ENCODE data around the gene LAMA2. TPM values are rescaled to one million over a fixed set of nuclear protein-coding genes. Genes with fewer than 3 reads are reported as not detected.

The LAMA2 gene
- total and polyA plus RNA-seq, 4 donors: 23.9 to 172 (median 78.5) TPM

GRCh38 chr6:129217701-129218100 lies 334.8 kb downstream of the LAMA2 start:
- H3K4me3 ChIP-seq (ENCODE audit: low read depth, low read length): no peak overlapping the region
- no peaks in the 10 kb centered on the region for H3K36me3 ChIP-seq (ENCODE audit: control insufficient read depth, insufficient read depth, low read length)
- H3K27me3 ChIP-seq (ENCODE audit: control insufficient read depth, insufficient read depth, low read length): no peaks in the 10 kb centered on the region
- H3K9me3 ChIP-seq (ENCODE audit: control insufficient read depth, insufficient read depth, low read length): no peaks in the 10 kb centered on the region
- H3K4me1 ChIP-seq (ENCODE audit: control insufficient read depth, insufficient read depth, low read length): no peaks in the 10 kb centered on the region
- DNase-seq (ENCODE audit: low read depth in 4 of 6, low spot score in 6 of 6): no peak
- no peak overlapping the region for H3K27ac ChIP-seq (ENCODE audit: low read depth, low read length)

DNA sequence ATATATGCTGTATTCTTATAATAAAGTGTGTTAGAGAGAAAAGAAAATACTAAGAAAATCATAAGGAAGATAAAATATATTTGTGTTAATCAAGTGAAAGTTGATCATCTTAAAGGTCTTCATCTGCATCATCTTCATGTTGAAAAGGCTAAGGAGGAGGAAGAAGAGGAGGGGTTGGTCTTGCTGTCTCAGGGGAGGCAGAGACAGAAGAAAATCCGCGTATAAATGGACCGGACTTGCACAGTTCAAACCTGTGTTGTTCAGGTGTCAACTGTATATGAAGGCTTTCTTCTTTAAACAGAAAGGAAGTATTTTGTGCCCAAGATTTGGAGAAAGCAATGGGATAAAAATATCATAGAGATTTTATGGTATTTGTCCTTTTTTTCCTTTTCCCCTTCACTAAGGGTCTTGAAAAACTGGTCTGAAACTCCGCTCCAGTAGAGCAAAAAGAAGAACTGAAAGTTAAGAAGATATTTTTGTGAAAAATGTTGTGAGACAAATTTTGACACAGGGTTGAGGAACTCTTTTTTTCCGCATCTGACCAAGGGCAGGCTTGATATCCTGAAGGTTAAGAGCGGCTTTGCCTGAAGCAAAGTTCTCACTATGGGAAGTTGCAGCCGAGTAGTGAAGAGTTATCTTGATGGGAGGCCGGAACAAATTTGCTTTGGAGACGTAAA lies 350.7 kb downstream of the LAMA2 start:
- H3K36me3 ChIP-seq (ENCODE audit: control insufficient read depth, insufficient read depth, low read length): no peaks in the 10 kb centered on the region
- H3K27me3 ChIP-seq (ENCODE audit: control insufficient read depth, insufficient read depth, low read length): no peaks in the 10 kb centered on the region
- H3K27ac ChIP-seq (ENCODE audit: low read depth, low read length): no peak overlapping the region
- WGBS (ENCODE audit: insufficient coverage): 80% methylated on average over 5 of the region's 9 CpGs
- no peak overlapping the region for H3K4me3 ChIP-seq (ENCODE audit: low read depth, low read length)
- peaks cover 3% of the 10 kb centered on the region for H3K9me3 ChIP-seq (ENCODE audit: control insufficient read depth, insufficient read depth, low read length)
- no peaks in the 10 kb centered on the region for H3K4me1 ChIP-seq (ENCODE audit: control insufficient read depth, insufficient read depth, low read length)
- no peak for DNase-seq (ENCODE audit: low read depth in 4 of 6, low spot score in 6 of 6)

DNA sequence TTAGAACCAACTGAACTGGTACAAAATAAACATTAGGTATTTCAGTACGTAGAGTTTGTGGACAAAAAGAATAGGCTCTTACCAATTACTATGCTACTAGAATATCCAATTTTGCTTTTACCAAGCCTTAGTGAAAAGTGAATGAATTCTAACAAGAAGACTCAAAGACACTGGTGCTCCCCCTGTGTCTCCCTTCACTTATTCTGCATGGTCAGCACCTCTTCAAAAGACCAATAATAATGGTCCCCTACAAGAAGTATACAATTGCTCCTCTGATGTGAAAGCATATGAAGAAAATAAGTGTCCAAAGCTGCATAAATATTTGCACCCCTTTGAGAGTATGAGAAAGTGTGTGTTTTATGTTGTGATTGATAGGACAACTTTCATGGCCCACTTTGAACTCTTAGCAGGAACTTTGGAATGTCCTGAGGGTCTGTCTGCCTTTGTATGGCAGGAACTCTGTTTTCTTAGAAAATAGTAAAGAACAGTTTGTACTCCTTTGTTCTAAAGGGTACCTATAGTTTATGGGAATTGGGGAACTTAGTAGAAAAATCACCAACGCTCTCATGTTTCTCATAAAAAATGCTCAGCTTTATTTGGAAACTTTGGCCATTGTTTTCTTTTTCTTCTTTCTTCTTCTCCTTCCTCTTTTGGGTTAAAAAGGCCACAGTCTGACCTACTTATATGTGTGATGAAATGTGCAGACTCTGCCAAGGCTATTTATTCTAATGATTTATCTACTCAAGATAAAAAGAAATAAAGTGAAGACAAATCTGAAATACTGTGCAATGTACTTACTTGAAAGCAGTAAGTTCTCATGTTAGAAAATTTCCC lies 352.4 kb downstream of the LAMA2 start:
- WGBS (ENCODE audit: insufficient coverage): no CpG with 5 or more reads among the region's 2 CpGs
- no peaks in the 10 kb centered on the region for H3K4me1 ChIP-seq (ENCODE audit: control insufficient read depth, insufficient read depth, low read length)
- H3K4me3 ChIP-seq (ENCODE audit: low read depth, low read length): no peak overlapping the region
- no peaks in the 10 kb centered on the region for H3K36me3 ChIP-seq (ENCODE audit: control insufficient read depth, insufficient read depth, low read length)
- no peaks in the 10 kb centered on the region for H3K27me3 ChIP-seq (ENCODE audit: control insufficient read depth, insufficient read depth, low read length)
- no peaks in the 10 kb centered on the region for H3K9me3 ChIP-seq (ENCODE audit: control insufficient read depth, insufficient read depth, low read length)
- peak overlapping the region; percentile 33 for H3K27ac ChIP-seq (ENCODE audit: low read depth, low read length)
- DNase-seq (ENCODE audit: low read depth in 4 of 6, low spot score in 6 of 6): peak in 1 of 6 donors; percentile 56

DNA sequence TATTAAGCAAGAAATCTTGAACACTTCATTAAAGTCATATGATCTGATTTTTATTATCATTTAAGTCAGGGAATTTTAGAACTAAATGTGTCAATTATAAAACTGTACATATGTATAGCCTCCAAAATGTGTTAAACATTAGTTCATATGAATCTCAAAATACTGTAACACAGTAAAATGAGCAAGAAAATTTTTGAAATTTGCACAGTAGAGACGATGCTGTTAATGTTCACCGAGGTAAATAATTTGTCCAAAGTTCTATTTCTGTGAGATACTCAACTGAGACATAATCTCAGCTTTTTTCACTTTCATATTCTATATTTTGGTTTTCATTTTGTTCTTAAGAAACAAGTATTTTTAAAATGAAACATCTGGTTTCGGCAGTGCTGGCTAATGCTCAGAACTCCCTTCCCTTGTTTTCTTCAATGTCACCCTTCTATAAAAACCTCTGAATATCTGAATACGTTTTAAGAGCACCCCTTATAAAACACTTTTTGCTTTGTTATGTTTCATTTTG lies 353.1 kb downstream of the LAMA2 start:
- Histone ChIP-seq H3K4me3 (ENCODE audit: low read depth, low read length) (no peak overlapping the region), H3K4me1 (ENCODE audit: control insufficient read depth, insufficient read depth, low read length) (no peaks in the 10 kb centered on the region), H3K36me3 (ENCODE audit: control insufficient read depth, insufficient read depth, low read length) (no peaks in the 10 kb centered on the region), H3K27ac (ENCODE audit: low read depth, low read length) (peak overlapping the region; percentile 47), H3K9me3 (ENCODE audit: control insufficient read depth, insufficient read depth, low read length) (no peaks in the 10 kb centered on the region), H3K27me3 (ENCODE audit: control insufficient read depth, insufficient read depth, low read length) (no peaks in the 10 kb centered on the region)
- WGBS (ENCODE audit: insufficient coverage): no CpG with 5 or more reads among the region's 4 CpGs
- DNase-seq (ENCODE audit: low read depth in 4 of 6, low spot score in 6 of 6): no peak

- WGBS (ENCODE audit: insufficient coverage): no CpG with 5 or more reads among the region's 1 CpG
- H3K27me3 ChIP-seq (ENCODE audit: control insufficient read depth, insufficient read depth, low read length): no peaks in the 10 kb centered on the region
Measured at GRCh38 chr6:129238991-129239390, 356.1 kb downstream of the LAMA2 start.

DNA sequence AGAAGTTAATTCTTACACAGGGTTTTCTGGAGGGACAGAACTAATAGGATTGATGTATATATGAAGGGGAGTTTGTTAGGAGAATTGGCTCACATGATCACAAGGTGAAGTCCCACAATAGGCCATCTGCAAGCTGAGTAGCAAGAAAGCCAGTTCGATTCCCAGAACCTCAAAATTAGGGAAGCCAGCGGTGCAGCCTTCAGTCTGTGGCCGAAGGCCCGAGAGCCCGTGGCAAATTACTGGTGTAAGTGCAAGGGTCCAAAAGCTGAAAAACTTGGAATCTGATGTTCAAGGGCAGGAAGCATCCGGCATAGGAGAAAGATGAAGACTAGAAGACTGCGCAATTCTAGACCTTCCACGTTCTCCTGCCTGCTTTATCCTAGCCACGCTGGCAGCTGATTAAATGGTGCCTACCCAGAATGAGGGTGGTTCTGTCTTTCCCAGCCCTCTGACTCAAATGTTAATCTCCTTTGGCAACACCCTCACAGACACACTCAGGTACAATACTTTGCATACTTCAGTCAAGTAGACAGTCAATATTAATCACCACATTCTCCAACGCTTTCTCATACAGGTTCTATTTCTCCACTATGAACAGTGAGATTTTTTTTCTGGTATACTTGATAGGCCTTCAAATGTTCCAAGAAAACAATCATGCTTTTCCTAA lies 357.0 kb downstream of the LAMA2 start:
- H3K27ac ChIP-seq (ENCODE audit: low read depth, low read length): no peak overlapping the region
- DNase-seq (ENCODE audit: low read depth in 4 of 6, low spot score in 6 of 6): no peak
- H3K4me1 ChIP-seq (ENCODE audit: control insufficient read depth, insufficient read depth, low read length): no peaks in the 10 kb centered on the region
- 98% methylated on average over 9 of the region's 10 CpGs for WGBS (ENCODE audit: insufficient coverage)
- H3K9me3 ChIP-seq (ENCODE audit: control insufficient read depth, insufficient read depth, low read length): no peaks in the 10 kb centered on the region
- H3K4me3 ChIP-seq (ENCODE audit: low read depth, low read length): no peak overlapping the region
- no peaks in the 10 kb centered on the region for H3K27me3 ChIP-seq (ENCODE audit: control insufficient read depth, insufficient read depth, low read length)
- no peaks in the 10 kb centered on the region for H3K36me3 ChIP-seq (ENCODE audit: control insufficient read depth, insufficient read depth, low read length)

More at GRCh38 chr6:129238991-129239390, 356.1 kb downstream of the LAMA2 start:
- Histone ChIP-seq H3K4me1 (ENCODE audit: control insufficient read depth, insufficient read depth, low read length) (no peaks in the 10 kb centered on the region), H3K27ac (ENCODE audit: low read depth, low read length) (no peak overlapping the region), H3K9me3 (ENCODE audit: control insufficient read depth, insufficient read depth, low read length) (no peaks in the 10 kb centered on the region), H3K4me3 (ENCODE audit: low read depth, low read length) (no peak overlapping the region), H3K36me3 (ENCODE audit: control insufficient read depth, insufficient read depth, low read length) (no peaks in the 10 kb centered on the region)
- no peak for DNase-seq (ENCODE audit: low read depth in 4 of 6, low spot score in 6 of 6)

DNA sequence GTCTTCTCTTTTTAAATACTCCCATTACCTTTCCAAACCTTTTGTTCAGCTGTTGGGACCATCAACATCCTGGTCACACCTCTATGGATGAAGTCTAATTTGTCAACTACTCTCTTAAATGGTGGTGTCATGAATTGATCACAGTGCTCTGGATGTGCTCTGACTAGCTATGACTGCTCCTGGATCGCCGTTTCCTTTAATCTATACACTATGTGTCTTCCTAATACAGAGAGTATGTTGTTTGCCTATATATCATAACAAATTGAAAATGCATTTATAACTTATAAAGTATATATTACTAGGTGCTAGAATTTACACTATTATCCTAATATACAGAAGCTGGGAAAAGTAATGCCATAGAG lies 357.5 kb downstream of the LAMA2 start:
- Histone ChIP-seq H3K36me3 (ENCODE audit: control insufficient read depth, insufficient read depth, low read length) (no peaks in the 10 kb centered on the region), H3K4me1 (ENCODE audit: control insufficient read depth, insufficient read depth, low read length) (no peaks in the 10 kb centered on the region), H3K4me3 (ENCODE audit: low read depth, low read length) (no peak overlapping the region), H3K27ac (ENCODE audit: low read depth, low read length) (no peak overlapping the region), H3K27me3 (ENCODE audit: control insufficient read depth, insufficient read depth, low read length) (no peaks in the 10 kb centered on the region), H3K9me3 (ENCODE audit: control insufficient read depth, insufficient read depth, low read length) (no peaks in the 10 kb centered on the region)
- no peak for DNase-seq (ENCODE audit: low read depth in 4 of 6, low spot score in 6 of 6)
- no CpG with 5 or more reads among the region's 2 CpGs for WGBS (ENCODE audit: insufficient coverage)

DNA sequence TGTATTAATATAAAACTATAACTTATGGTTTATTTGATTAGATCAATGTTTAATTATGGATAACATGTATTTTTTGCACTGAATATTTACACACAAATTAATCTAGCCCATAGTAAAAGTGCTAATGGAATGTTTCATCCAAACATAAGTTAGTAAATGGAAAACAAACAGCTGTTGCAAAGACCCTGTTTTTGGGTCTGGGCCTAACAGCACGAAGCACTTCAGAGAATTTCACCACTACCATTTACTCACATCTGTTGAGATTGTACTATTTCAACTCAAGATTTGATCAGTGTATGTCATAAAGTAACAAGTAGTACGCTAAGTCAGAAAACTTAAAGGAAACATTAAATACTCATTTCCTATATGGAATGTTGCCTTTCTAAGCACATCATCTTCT lies 359.6 kb downstream of the LAMA2 start:
- Histone ChIP-seq H3K4me1 (ENCODE audit: control insufficient read depth, insufficient read depth, low read length) (no peaks in the 10 kb centered on the region), H3K27ac (ENCODE audit: low read depth, low read length) (no peak overlapping the region), H3K9me3 (ENCODE audit: control insufficient read depth, insufficient read depth, low read length) (no peaks in the 10 kb centered on the region), H3K4me3 (ENCODE audit: low read depth, low read length) (no peak overlapping the region), H3K27me3 (ENCODE audit: control insufficient read depth, insufficient read depth, low read length) (no peaks in the 10 kb centered on the region), H3K36me3 (ENCODE audit: control insufficient read depth, insufficient read depth, low read length) (no peaks in the 10 kb centered on the region)
- no CpG with 5 or more reads among the region's 2 CpGs for WGBS (ENCODE audit: insufficient coverage)
- DNase-seq (ENCODE audit: low read depth in 4 of 6, low spot score in 6 of 6): no peak

DNA sequence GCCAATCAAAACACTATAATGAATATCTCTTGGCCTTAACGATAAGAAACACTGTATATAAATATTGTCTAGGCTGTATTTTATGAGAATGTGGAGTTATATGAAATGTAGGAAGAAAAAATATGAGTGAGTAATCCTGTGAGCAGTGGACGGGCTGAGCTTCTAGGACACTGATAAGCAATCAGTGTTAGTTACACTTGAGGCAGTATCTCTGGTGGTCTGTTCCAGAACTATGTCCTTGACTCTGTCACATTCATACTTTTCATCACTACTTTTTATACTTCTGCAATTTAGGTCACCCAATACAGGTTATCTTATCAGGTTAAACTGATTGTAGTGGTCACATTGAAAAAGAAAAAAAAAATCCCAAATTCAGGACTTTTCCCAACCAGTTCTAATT lies 360.4 kb downstream of the LAMA2 start:
- H3K27ac ChIP-seq (ENCODE audit: low read depth, low read length): no peak overlapping the region
- no peaks in the 10 kb centered on the region for H3K4me1 ChIP-seq (ENCODE audit: control insufficient read depth, insufficient read depth, low read length)
- H3K27me3 ChIP-seq (ENCODE audit: control insufficient read depth, insufficient read depth, low read length): no peaks in the 10 kb centered on the region
- H3K4me3 ChIP-seq (ENCODE audit: low read depth, low read length): no peak overlapping the region
- no peak for DNase-seq (ENCODE audit: low read depth in 4 of 6, low spot score in 6 of 6)
- H3K9me3 ChIP-seq (ENCODE audit: control insufficient read depth, insufficient read depth, low read length): no peaks in the 10 kb centered on the region
- H3K36me3 ChIP-seq (ENCODE audit: control insufficient read depth, insufficient read depth, low read length): no peaks in the 10 kb centered on the region
- 80% methylated on average over 1 of the region's 2 CpGs for WGBS (ENCODE audit: insufficient coverage)
